SK-N-SH (cell line): ENCODE results near the gene GEMIN7. TPM values are rescaled to one million over a fixed set of nuclear protein-coding genes. Genes with fewer than 3 reads are reported as not detected.

Source experiments
- CTCF ChIA-PET: fragments of 300-600, 350-600 bp; formaldehyde crosslinking; extraction: SDS; loops from one replicate; lab custom pipeline; 2021; lab: Yijun Ruan, JAX
- POLR2A ChIA-PET: fragments of 350-600 bp; sonication (Branson Sonifier 250); formaldehyde crosslinking; extraction: SDS; loops from one replicate; lab custom pipeline; 2020; ENCODE audit warnings: antibody characterized with exemption, inconsistent platforms; lab: Yijun Ruan, JAX
- DNase-seq: peaks from one replicate; pipeline ENCODE4 v3.0.0; 2012
- H2AFZ ChIP-seq: fragments of 200-600 bp; sonication (generic); 2 replicates; pipeline ENCODE4 v1.8.1; 2016; ENCODE audit warnings: antibody characterized with exemption, mild to moderate bottlenecking, low read depth
- H3F3A ChIP-seq: fragments of 200-600 bp; sonication (generic); replicated peaks from 2 replicates; pipeline ENCODE3; 2016; ENCODE audit warnings: antibody characterized with exemption, mild to moderate bottlenecking; ENCODE audit not compliant: insufficient read depth
- H3K27ac ChIP-seq, 2 experiments: fragments of 200-500 bp in 1 of 2; fragments of 200-600 bp in 1 of 2; sonication (Bioruptor generic) in 1 of 2; sonication (generic), shearing (Covaris generic) in 1 of 2; 2 replicates each; pipeline versions ENCODE4 v1.5.1 to v1.6.1; 2014 to 2016; ENCODE audit warnings: low read depth in 2 of 2, inconsistent platforms in 1 of 2, low read length in 1 of 2, mild to moderate bottlenecking in 1 of 2, mixed read lengths in 1 of 2
- H3K27me3 ChIP-seq: fragments of 200-600 bp; sonication (generic), shearing (Covaris generic); 2 replicates; pipeline ENCODE4 v1.6.1; 2016; ENCODE audit warnings: mixed run types; ENCODE audit not compliant: insufficient read depth
- H3K36me3 ChIP-seq, 2 experiments: fragments of 200-500 bp in 1 of 2; fragments of 200-600 bp in 1 of 2; sonication (Bioruptor generic) in 1 of 2; sonication (generic) in 1 of 2; replicated peaks in 1 of 2; 2 replicates each; pipeline versions ENCODE3 to v1.5.1; 2014 to 2016; ENCODE audit warnings: low read length in 1 of 2, mild to moderate bottlenecking in 1 of 2; ENCODE audit not compliant: insufficient read depth in 2 of 2, control insufficient read depth in 1 of 2
- H3K4me1 ChIP-seq, 2 experiments: fragments of 200-500 bp in 1 of 2; fragments of 200-600 bp in 1 of 2; sonication (Bioruptor generic) in 1 of 2; sonication (generic), shearing (Covaris generic) in 1 of 2; 2 replicates each; pipeline versions ENCODE4 v1.5.1 to v1.6.1; 2014 to 2016; ENCODE audit warnings: low read depth in 1 of 2, low read length in 1 of 2, mixed run types in 1 of 2; ENCODE audit not compliant: insufficient read depth in 2 of 2, control insufficient read depth in 1 of 2
- H3K4me2 ChIP-seq: fragments of 200-600 bp; sonication (generic), shearing (Covaris generic); 2 replicates; pipeline ENCODE4 v1.6.1; 2017; ENCODE audit warnings: mixed run types
- H3K4me3 ChIP-seq, 2 experiments: fragments of 200-500 bp in 1 of 2; fragments of 200-600 bp in 1 of 2; sonication (Bioruptor generic) in 1 of 2; sonication (generic), shearing (Covaris generic) in 1 of 2; 2 replicates each; pipeline versions ENCODE4 v1.5.1 to v1.8.1; 2014 to 2016; ENCODE audit warnings: low read depth in 2 of 2, inconsistent platforms in 1 of 2, low read length in 1 of 2, mild to moderate bottlenecking in 1 of 2, mixed read lengths in 1 of 2, moderate library complexity in 1 of 2
- H3K79me2 ChIP-seq: fragments of 200-600 bp; sonication (generic); 2 replicates; pipeline ENCODE4 v1.8.1; 2017; ENCODE audit warnings: mild to moderate bottlenecking; ENCODE audit not compliant: insufficient read depth
- H3K9ac ChIP-seq: fragments of 200-600 bp; sonication (generic); 2 replicates; pipeline ENCODE4 v1.6.1; 2017; ENCODE audit warnings: mixed run types
- H3K9me2 ChIP-seq: fragments of 200-600 bp; sonication (generic); 2 replicates; pipeline ENCODE4 v1.6.1; 2017; ENCODE audit warnings: mixed run types
- H3K9me3 ChIP-seq: fragments of 200-600 bp; sonication (generic); 2 replicates; pipeline ENCODE4 v1.6.1; 2017; ENCODE audit warnings: mixed run types, mild to moderate bottlenecking, moderate library complexity
- H4K20me1 ChIP-seq: fragments of 200-600 bp; sonication (generic); 2 replicates; pipeline ENCODE4 v1.6.1; 2017; ENCODE audit warnings: mild to moderate bottlenecking, mixed run types; ENCODE audit not compliant: insufficient read depth
- EP300 ChIP-seq, 2 experiments: IDR thresholded peaks; 2 replicates each; pipeline versions ENCODE4 v1.4.0 to v1.6.1; 2012; ENCODE audit warnings: borderline replicate concordance in 1 of 2, low read depth in 1 of 2, low read length in 1 of 2
- JUND ChIP-seq: IDR thresholded peaks from 2 replicates; pipeline ENCODE4 v1.4.0; 2012
- MXI1 ChIP-seq: IDR thresholded peaks from 2 replicates; pipeline ENCODE4 v1.6.1; 2012; ENCODE audit warnings: mild to moderate bottlenecking, low read depth, low read length, improper control_type of control experiment
- NFIC ChIP-seq: IDR thresholded peaks from 2 replicates; pipeline ENCODE4 v1.4.0; 2012; ENCODE audit warnings: borderline replicate concordance
- RAD21 ChIP-seq: IDR thresholded peaks from 2 replicates; pipeline ENCODE4 v1.6.1; 2012; ENCODE audit warnings: mild to moderate bottlenecking, low read length
- RFX5 ChIP-seq: IDR thresholded peaks from 2 replicates; pipeline ENCODE4 v1.6.1; 2012; ENCODE audit warnings: mild to moderate bottlenecking, improper control_type of control experiment, low read length
- RXRA ChIP-seq: IDR thresholded peaks from 2 replicates; pipeline ENCODE4 v1.4.0; 2012; ENCODE audit warnings: low read depth, mild to moderate bottlenecking, borderline replicate concordance
- SMC3 ChIP-seq: IDR thresholded peaks from 2 replicates; pipeline ENCODE4 v1.6.1; 2012; ENCODE audit warnings: low read depth, low read length, improper control_type of control experiment
- TEAD4 ChIP-seq: IDR thresholded peaks from 2 replicates; pipeline ENCODE4 v1.4.0; 2012; ENCODE audit warnings: mild to moderate bottlenecking, borderline replicate concordance; ENCODE audit not compliant: insufficient read depth
- WGBS: methylation state at CpG from one replicate; pipeline ENCODE4 v1.1.6; 2017; ENCODE audit warnings: low lambda C conversion rate; 5-methylcytosine and 5-hydroxymethylcytosine counted together
- polyA plus RNA-seq, 3 experiments: library from polyadenylated mRNA; depleted of rRNA; stranded (reverse); fragments of >200 nt; gene quantifications; 2 replicates each; pipeline ENCODE4 v1.2.3, GENCODE V29; 2012
- TF ChIP-seq, protein P1 (sequence below): fragments of 150-350 bp; IDR thresholded peaks from 2 replicates; pipeline ENCODE4 v1.6.1; 2016; ENCODE audit warnings: mild to moderate bottlenecking, low read depth, low read length
- TF ChIP-seq, protein P2 (sequence below): IDR thresholded peaks from 2 replicates; pipeline ENCODE4 v1.6.1; 2012; ENCODE audit warnings: mild to moderate bottlenecking, low read depth, low read length, moderate library complexity

GEMIN7 gene
- polyA plus RNA-seq, 1 of the 3 experiments (the other 2 are of a cell fraction): 28.7 TPM

DNA sequence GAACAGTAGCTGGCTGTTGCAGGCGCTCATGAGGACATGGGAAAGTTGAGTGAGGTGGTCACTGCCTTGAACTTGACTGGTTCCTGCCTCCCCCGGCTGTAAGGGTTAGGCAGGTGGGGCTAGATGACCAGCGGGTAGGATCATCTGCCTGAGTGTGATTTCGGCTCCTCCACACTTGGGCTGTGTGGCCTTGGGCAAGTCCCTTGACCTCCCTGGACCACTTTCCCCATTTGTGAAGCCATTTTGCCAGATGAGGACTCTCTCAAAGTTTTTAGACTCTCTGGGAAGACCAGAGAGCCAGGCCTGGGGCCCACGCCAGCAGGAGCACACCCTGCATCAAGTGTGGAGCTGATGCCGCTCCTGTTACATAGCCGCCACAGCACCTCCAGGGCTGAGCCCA is 23.4 kb downstream of the GEMIN7 start (continued):
- TF ChIP-seq RFX5 (no peak), SMC3 (no peak), NFIC (no peak)

DNA sequence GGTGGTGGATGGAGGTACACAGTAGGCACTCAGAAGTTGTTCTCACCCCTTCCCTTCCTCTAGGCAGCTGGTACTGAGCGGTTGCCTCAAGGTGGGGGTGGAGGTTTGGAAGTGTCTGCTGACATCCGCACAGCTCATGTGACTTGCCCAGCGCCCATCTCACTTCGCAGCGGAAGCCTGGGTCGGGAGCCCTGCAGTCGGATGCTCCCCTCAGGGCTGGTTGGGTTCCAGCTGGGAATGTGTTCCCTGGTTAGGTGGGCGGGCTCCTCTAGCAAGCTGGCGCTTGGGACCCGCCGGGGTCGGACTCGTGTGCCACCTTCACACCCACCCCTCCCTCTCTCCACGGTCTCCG is 24.1 kb downstream of the GEMIN7 start:
- CTCF ChIA-PET: interaction anchor here (0.7 to 1.1 kb wide), 2 partner anchors 10 to 49 kb away, joined by 3 read pairs; partner anchors contain the start of gene PPP1R37
- TF ChIP-seq EP300 (IDR thresholded peaks at IDR 0.05; ENCODE audit: borderline replicate concordance in 1 of 2, low read depth in 1 of 2, low read length in 1 of 2) (no peak), NFIC (no peak), MXI1 (no peak), RAD21 (no peak), RXRA (no peak), TEAD4 (no peak), RFX5 (no peak), JUND (no peak)
- TF ChIP-seq, protein P1, sequence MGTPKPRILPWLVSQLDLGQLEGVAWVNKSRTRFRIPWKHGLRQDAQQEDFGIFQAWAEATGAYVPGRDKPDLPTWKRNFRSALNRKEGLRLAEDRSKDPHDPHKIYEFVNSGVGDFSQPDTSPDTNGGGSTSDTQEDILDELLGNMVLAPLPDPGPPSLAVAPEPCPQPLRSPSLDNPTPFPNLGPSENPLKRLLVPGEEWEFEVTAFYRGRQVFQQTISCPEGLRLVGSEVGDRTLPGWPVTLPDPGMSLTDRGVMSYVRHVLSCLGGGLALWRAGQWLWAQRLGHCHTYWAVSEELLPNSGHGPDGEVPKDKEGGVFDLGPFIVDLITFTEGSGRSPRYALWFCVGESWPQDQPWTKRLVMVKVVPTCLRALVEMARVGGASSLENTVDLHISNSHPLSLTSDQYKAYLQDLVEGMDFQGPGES: no peak
- TF ChIP-seq, protein P2, sequence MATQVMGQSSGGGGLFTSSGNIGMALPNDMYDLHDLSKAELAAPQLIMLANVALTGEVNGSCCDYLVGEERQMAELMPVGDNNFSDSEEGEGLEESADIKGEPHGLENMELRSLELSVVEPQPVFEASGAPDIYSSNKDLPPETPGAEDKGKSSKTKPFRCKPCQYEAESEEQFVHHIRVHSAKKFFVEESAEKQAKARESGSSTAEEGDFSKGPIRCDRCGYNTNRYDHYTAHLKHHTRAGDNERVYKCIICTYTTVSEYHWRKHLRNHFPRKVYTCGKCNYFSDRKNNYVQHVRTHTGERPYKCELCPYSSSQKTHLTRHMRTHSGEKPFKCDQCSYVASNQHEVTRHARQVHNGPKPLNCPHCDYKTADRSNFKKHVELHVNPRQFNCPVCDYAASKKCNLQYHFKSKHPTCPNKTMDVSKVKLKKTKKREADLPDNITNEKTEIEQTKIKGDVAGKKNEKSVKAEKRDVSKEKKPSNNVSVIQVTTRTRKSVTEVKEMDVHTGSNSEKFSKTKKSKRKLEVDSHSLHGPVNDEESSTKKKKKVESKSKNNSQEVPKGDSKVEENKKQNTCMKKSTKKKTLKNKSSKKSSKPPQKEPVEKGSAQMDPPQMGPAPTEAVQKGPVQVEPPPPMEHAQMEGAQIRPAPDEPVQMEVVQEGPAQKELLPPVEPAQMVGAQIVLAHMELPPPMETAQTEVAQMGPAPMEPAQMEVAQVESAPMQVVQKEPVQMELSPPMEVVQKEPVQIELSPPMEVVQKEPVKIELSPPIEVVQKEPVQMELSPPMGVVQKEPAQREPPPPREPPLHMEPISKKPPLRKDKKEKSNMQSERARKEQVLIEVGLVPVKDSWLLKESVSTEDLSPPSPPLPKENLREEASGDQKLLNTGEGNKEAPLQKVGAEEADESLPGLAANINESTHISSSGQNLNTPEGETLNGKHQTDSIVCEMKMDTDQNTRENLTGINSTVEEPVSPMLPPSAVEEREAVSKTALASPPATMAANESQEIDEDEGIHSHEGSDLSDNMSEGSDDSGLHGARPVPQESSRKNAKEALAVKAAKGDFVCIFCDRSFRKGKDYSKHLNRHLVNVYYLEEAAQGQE: no peak
- no peak overlapping the region for H2AFZ ChIP-seq
- no peak overlapping the region for H3K9ac ChIP-seq
- H3K79me2 ChIP-seq: peaks cover 95% of the 10 kb centered on the region
- 82% methylated on average over 12 of the region's 15 CpGs for WGBS
- no peak overlapping the region for H3K4me3 ChIP-seq
- H3K9me2 ChIP-seq: no peaks in the 10 kb centered on the region
- no peaks in the 10 kb centered on the region for H3K9me3 ChIP-seq
- DNase-seq: no peak
- H3K36me3 ChIP-seq: no peaks in the 10 kb centered on the region
- peaks cover 6% of the 10 kb centered on the region for H3F3A ChIP-seq
- H3K4me1 ChIP-seq: peaks cover 10 to 23% of the 10 kb centered on the region in 2 experiments; a peak in 3 of 4 replicates
- no peak overlapping the region for H3K27ac ChIP-seq
- peaks cover 90% of the 10 kb centered on the region for H4K20me1 ChIP-seq
- POLR2A ChIA-PET: interaction anchor here (0.5 to 0.8 kb wide), 2 partner anchors 11 to 40 kb away, joined by 3 to 4 read pairs; partner anchors contain the start of gene PPP1R37
- no peaks in the 10 kb centered on the region for H3K27me3 ChIP-seq
- H3K4me2 ChIP-seq: no peak overlapping the region
